PC-3 (cell line): Measurements from ENCODE around the gene KDM3A.

ENCODE experiments used
- CTCF ChIP-seq: fragments of 300-600 bp; sonication (generic); conservative IDR thresholded peaks from 2 replicates; pipeline ENCODE4 v1.5.1; 2017; ENCODE audit warnings: antibody characterized with exemption, low read depth, mild to moderate bottlenecking, low read length
- EZH2 ChIP-seq: fragments of 300-600 bp; sonication (generic); IDR thresholded peaks from one replicate; pipeline ENCODE4 v1.6.1; 2017; ENCODE audit warnings: antibody characterized with exemption, mild to moderate bottlenecking, low read length; ENCODE audit not compliant: unreplicated experiment

- TF ChIP-seq CTCF (no peak), EZH2 (no peak)
These were observed 6.9 kb upstream of the KDM3A start for GRCh38 chr2:86434290-86434689.
